Uterus (tissue), 2 donors: Measurements from ENCODE around the gene ASPHD1.
"Not testable (repeated sequence)": the region's sequence is repeated elsewhere in the genome, so short reads cannot be mapped to it uniquely, and the experiment has no call there.

Experiments used
- CTCF ChIP-seq, 4 experiments: fragments of 200-600 bp in 2 of 4; fragments of 450-650 bp in 2 of 4; sonication (generic) in 2 of 4; IDR thresholded peaks; one replicate each; pipeline ENCODE4 v1.5.1; 2016 to 2019; ENCODE audit warnings: antibody characterized with exemption in 4 of 4, mild to moderate bottlenecking in 2 of 4, moderate library complexity in 1 of 4
- POLR2A ChIP-seq, 2 donors: fragments of 450-650 bp; IDR thresholded peaks; one replicate each; pipeline ENCODE4 v1.6.1; 2016; ENCODE audit warnings: antibody characterized with exemption in 2 of 2, mild to moderate bottlenecking in 1 of 2, moderate library complexity in 1 of 2

DNA sequence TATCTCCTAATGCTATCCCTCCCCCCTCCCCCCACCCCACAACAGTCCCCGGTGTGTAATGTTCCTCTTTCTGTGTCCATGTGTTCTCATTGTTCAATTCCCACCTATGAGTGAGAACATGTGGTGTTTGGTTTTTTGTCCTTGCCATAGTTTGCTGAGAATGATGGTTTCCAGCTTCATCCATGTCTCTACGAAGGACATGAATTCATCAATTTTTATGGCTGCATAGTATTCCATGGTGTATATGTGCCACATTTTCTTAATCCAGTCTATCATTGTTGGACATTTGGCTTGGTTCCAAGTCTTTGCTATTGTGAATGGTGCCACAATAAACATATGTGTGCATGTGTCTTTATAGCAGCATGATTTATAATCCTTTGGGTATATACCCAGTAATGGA lies 31.5 kb downstream of the ASPHD1 start:
- not testable (repeated sequence) for TF ChIP-seq CTCF, POLR2A (IDR thresholded peaks at IDR 0.05)
